ENCODE data around the gene NUCB1. TPM values are rescaled to one million over a fixed set of nuclear protein-coding genes. Genes with fewer than 3 reads are reported as not detected.
A peak's percentile ranks its signal among the peaks of the same experiment; 100 is the strongest.
"Not testable (repeated sequence)": the region's sequence is repeated elsewhere in the genome, so short reads cannot be mapped to it uniquely, and the experiment has no call there.

NUCB1 gene
- total RNA-seq, 1 donor from 2014 or later = 246 TPM

- ATAC-seq (no peak), DNase-seq (ENCODE audit: missing footprints) (no peak)
- intact Hi-C loops (cut with DNase I) = no loop called here
Observed at GRCh38 chr19:48897181-48897580, 2.9 kb upstream of the NUCB1 start.

- DNase-seq (ENCODE audit: missing footprints); intact Hi-C loops (cut with DNase I); ATAC-seq: not testable (repeated sequence)
Observed at GRCh38 chr19:48899386-48899749, 744 bp upstream of the NUCB1 start.

GRCh38 chr19:48900477-48901406, 630 bp downstream of the NUCB1 start:
- intact Hi-C loops (cut with DNase I) = loop anchor here (2.0 to 5.0 kb wide), 2 partner anchors 26 to 52 kb away; partner anchors contain the start of gene BAX
- ATAC-seq = peak; percentile 3

GRCh38 chr19:48902291-48902690, 2.2 kb downstream of the NUCB1 start:
- intact Hi-C loops (cut with DNase I) = loop anchor here (5.0 kb wide), 1 partner anchor 50 kb away; the partner anchor contains the start of gene BAX
- not testable (repeated sequence) for ATAC-seq; DNase-seq (ENCODE audit: missing footprints)

More at GRCh38 chr19:48900477-48901406, 630 bp downstream of the NUCB1 start:
- peak; percentile 77 for DNase-seq (ENCODE audit: missing footprints)

GRCh38 chr19:48903788-48904187, 3.7 kb downstream of the NUCB1 start:
- not testable (repeated sequence) for DNase-seq (ENCODE audit: missing footprints); ATAC-seq
- intact Hi-C loops (cut with DNase I) = loop anchor here (5.0 kb wide), 1 partner anchor 49 kb away; the partner anchor contains the start of gene BAX

GRCh38 chr19:48905664-48906063, 5.6 kb downstream of the NUCB1 start:
- no peak for ATAC-seq
- intact Hi-C loops (cut with DNase I) = no loop called here

GRCh38 chr19:48906324-48906723, 6.2 kb downstream of the NUCB1 start:
- intact Hi-C loops (cut with DNase I) = no loop called here
- DNase-seq (ENCODE audit: missing footprints) (no peak), ATAC-seq (no peak)

More at GRCh38 chr19:48905664-48906063, 5.6 kb downstream of the NUCB1 start:
- no peak for DNase-seq (ENCODE audit: missing footprints)

GRCh38 chr19:48907671-48908070, 7.6 kb downstream of the NUCB1 start:
- DNase-seq (ENCODE audit: missing footprints) (no peak), ATAC-seq (no peak)
- intact Hi-C loops (cut with DNase I) = no loop called here

- ATAC-seq; intact Hi-C loops (cut with DNase I); DNase-seq (ENCODE audit: missing footprints): not testable (repeated sequence)
Observed at GRCh38 chr19:48909424-48910077, 9.4 kb downstream of the NUCB1 start.

GRCh38 chr19:48910803-48911202, 10.7 kb downstream of the NUCB1 start:
- DNase-seq (ENCODE audit: missing footprints) (no peak), ATAC-seq (no peak)
- intact Hi-C loops (cut with DNase I) = no loop called here

- ATAC-seq = no peak
- no peak for DNase-seq (ENCODE audit: missing footprints)
- intact Hi-C loops (cut with DNase I) = no loop called here
Observed at GRCh38 chr19:48913114-48913889, 13.2 kb downstream of the NUCB1 start.

- ATAC-seq (no peak), DNase-seq (ENCODE audit: missing footprints) (no peak)
- intact Hi-C loops (cut with DNase I) = no loop called here
Observed at GRCh38 chr19:48914181-48914580, 14.1 kb downstream of the NUCB1 start.

GRCh38 chr19:48915757-48916156, 15.6 kb downstream of the NUCB1 start:
- ATAC-seq (no peak), DNase-seq (ENCODE audit: missing footprints) (no peak)
- intact Hi-C loops (cut with DNase I) = no loop called here

- ATAC-seq = no peak
- intact Hi-C loops (cut with DNase I) = no loop called here
- DNase-seq (ENCODE audit: missing footprints) = no peak
Observed at GRCh38 chr19:48918071-48918470, 18.0 kb downstream of the NUCB1 start.

GRCh38 chr19:48918801-48919247, 18.7 kb downstream of the NUCB1 start:
- intact Hi-C loops (cut with DNase I) = no loop called here
- ATAC-seq (no peak), DNase-seq (ENCODE audit: missing footprints) (no peak)

GRCh38 chr19:48919271-48919670, 19.2 kb downstream of the NUCB1 start:
- intact Hi-C loops (cut with DNase I); ATAC-seq; DNase-seq (ENCODE audit: missing footprints): not testable (repeated sequence)

GRCh38 chr19:48920949-48921348, 20.8 kb downstream of the NUCB1 start:
- ATAC-seq = no peak
- DNase-seq (ENCODE audit: missing footprints) = no peak
- intact Hi-C loops (cut with DNase I) = no loop called here

GRCh38 chr19:48921721-48922500, 21.8 kb downstream of the NUCB1 start:
- intact Hi-C loops (cut with DNase I) = no loop called here
- no peak for DNase-seq (ENCODE audit: missing footprints)
- ATAC-seq = no peak
